GM20431 (cell line): ENCODE data around the gene ZNF740.
"Not testable (repeated sequence)": the region's sequence is repeated elsewhere in the genome, so short reads cannot be mapped to it uniquely, and the experiment has no call there.

Experiments
- in situ Hi-C: fragments of 300-500 bp; cut with MseI, MboI; formaldehyde crosslinking; loops from one replicate; pipeline ENCODE4 v1.15.0; 2020; ENCODE audit warnings: low sequenced_read_pairs; ENCODE audit not compliant: unreplicated experiment

Gene ZNF740

GRCh38 chr12:53180220-53180930 lies at the start of gene ZNF740, which contains the start of gene CSAD:
Gene ZNF740 (plus strand): TSS chr12:53180722. CDS start chr12:53181984, 1,262 bp downstream.
Gene CSAD (minus strand): TSS chr12:53180925. CDS start chr12:53173470, 7,455 bp downstream.
- in situ Hi-C loops: no loop called here

- in situ Hi-C loops: no loop called here
These were observed 48.7 kb upstream of the ZNF740 start for GRCh38 chr12:53131844-53132243.

GRCh38 chr12:53133722-53134121 lies 46.8 kb upstream of the ZNF740 start:
- in situ Hi-C loops: no loop called here

GRCh38 chr12:53143355-53143754 lies 37.2 kb upstream of the ZNF740 start:
- in situ Hi-C loops: no loop called here

GRCh38 chr12:53145383-53146260 lies 34.9 kb upstream of the ZNF740 start:
- in situ Hi-C loops: no loop called here

GRCh38 chr12:53147181-53147580 lies 33.3 kb upstream of the ZNF740 start:
- in situ Hi-C loops: no loop called here

- in situ Hi-C loops: no loop called here
These were observed 32.9 kb upstream of the ZNF740 start for GRCh38 chr12:53147653-53148052.

GRCh38 chr12:53151039-53151438 lies 29.5 kb upstream of the ZNF740 start:
- in situ Hi-C loops: no loop called here

GRCh38 chr12:53152390-53152789 lies 28.1 kb upstream of the ZNF740 start:
- in situ Hi-C loops: no loop called here

- in situ Hi-C loops: no loop called here
These were observed 21.2 kb upstream of the ZNF740 start for GRCh38 chr12:53159195-53159839.

GRCh38 chr12:53160000-53160399 lies 20.5 kb upstream of the ZNF740 start:
- in situ Hi-C loops: no loop called here

- in situ Hi-C loops: no loop called here
These were observed 19.8 kb upstream of the ZNF740 start for GRCh38 chr12:53160673-53161072.

- in situ Hi-C loops: no loop called here
These were observed 19.2 kb upstream of the ZNF740 start for GRCh38 chr12:53161119-53161911.

GRCh38 chr12:53163008-53163407 lies 17.5 kb upstream of the ZNF740 start:
- in situ Hi-C loops: not testable (repeated sequence)

GRCh38 chr12:53166837-53167236 lies 13.7 kb upstream of the ZNF740 start:
- in situ Hi-C loops: no loop called here

- in situ Hi-C loops: no loop called here
These were observed 10.9 kb upstream of the ZNF740 start for GRCh38 chr12:53169644-53170043.

GRCh38 chr12:53170215-53170614 lies 10.3 kb upstream of the ZNF740 start:
- in situ Hi-C loops: no loop called here

- in situ Hi-C loops: no loop called here
These were observed 9.4 kb upstream of the ZNF740 start for GRCh38 chr12:53170876-53171724.

- in situ Hi-C loops: no loop called here
These were observed 8.7 kb upstream of the ZNF740 start for GRCh38 chr12:53171725-53172329.
